KBM-7 (cell line): ENCODE results near the gene DPP6.
"Not testable (repeated sequence)": the region's sequence is repeated elsewhere in the genome, so short reads cannot be mapped to it uniquely, and the experiment has no call there.

Experiments
- DNase-seq: peaks from one replicate; pipeline ENCODE4 v3.0.0-alpha.2; 2015
- in situ Hi-C: fragments of 300-500 bp; cut with MboI; formaldehyde crosslinking; loops from 2 replicates; pipeline ENCODE4 v1.14.3; 2020; ENCODE audit warnings: low sequenced_read_pairs, low pct_unique_long_range_greater_than_20kb, mixed read lengths

DPP6 gene

DNA sequence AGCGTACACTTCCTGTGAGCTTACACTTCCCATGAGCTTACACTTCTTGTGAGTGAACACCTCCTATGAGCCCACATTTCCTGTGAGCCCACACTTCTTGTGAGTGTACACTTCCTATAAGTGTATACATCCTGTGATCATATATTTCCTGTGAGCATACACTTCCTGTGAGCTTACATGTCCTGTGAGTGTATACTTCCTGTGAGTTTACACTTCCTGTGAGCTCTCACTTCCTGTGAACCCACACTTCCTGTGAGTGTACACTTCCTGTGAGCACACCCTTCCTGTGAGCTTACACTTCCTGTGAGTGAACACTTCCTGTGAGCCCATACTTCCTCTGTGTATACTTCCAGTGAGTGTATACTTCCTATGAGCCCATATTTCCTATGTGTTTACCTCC lies 82.5 kb downstream of the DPP6 start:
- DNase-seq, in situ Hi-C loops: not testable (repeated sequence)

DNA sequence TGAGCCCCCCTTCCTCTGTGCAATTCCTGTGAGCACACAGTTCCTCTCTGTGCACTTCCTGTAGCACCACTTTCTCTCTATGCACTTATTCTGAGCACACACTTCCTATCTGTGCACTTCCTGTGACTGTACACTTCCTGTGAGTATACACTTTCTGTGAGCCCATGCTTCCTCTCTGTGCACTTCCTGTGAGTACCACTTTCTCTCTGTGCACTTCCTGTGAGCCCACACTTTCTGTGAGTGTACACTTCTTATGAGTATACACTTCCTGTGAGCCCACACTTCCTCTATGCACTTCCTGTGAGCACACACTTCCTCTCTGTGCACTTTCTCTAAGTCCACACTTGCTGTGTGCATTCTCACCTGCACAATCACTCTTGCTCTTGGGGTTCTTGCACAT lies 83.4 kb downstream of the DPP6 start:
- in situ Hi-C loops, DNase-seq: not testable (repeated sequence)

DNA sequence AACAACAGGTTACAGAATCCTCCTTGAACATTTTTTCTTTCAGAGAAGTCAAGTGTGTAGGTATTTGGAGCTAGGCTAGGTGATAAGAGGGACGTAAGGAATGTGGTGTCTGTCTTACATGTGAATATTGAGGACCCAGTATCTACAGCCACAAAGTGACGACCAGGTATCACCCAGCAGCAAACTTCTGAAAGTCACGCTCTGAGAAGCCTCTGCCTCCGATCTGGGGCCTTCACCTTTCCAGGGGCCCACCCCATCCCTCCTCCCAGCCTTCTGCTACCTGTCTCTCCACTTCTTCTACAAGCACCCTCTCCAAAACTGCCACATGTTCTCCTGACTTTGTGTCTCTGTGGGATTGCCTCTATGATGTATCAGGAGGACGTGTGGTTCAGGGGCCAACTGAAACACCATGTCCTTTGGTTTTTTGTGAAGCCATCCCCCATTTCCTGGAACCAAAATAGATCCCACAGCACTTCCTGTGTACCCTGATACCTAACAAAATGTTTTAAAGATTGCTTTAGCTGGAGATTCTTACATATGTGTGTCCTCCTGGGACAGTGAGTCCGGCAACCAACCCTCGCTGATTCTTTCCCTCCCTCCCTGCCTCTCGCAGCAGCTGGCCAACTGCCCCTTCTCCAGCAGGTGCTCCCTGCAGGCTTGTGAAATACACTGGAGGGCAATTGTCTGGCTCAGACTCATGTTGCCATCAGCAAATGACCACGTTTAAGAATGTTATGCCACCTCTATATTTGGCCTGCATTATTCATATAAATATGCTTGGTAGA lies 93.9 kb downstream of the DPP6 start:
- in situ Hi-C loops, DNase-seq: not testable (repeated sequence)

DNA sequence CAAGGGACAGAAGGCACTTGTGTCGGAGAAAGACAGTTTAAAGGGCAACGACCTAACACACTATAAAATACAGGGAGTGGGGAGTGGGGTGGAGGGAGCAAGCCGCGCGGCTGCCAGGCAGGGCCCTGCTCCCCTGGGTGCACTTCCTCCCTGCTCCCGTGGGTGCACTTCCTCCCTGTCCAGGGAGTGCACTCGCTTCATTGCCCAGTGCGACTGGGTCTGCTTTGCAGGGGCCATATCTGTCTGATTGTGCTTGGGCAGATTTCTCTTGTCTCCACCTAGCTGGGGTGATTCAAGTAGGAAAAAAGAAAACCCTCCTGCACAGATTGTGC lies 94.5 kb downstream of the DPP6 start:
- in situ Hi-C loops: not testable (repeated sequence)

GRCh38 chr7:154148791-154149516 lies 96.8 kb downstream of the DPP6 start:
- in situ Hi-C loops, DNase-seq: not testable (repeated sequence)

More for the DNA sequence above, 94.5 kb downstream of the DPP6 start:
- DNase-seq: not testable (repeated sequence)

- in situ Hi-C loops, DNase-seq: not testable (repeated sequence)
These were observed 98.5 kb downstream of the DPP6 start for GRCh38 chr7:154150656-154151055.

GRCh38 chr7:154151306-154151705 lies 99.1 kb downstream of the DPP6 start:
- DNase-seq, in situ Hi-C loops: not testable (repeated sequence)

- DNase-seq, in situ Hi-C loops: not testable (repeated sequence)
These were observed 103.7 kb downstream of the DPP6 start for GRCh38 chr7:154155928-154156327.

GRCh38 chr7:154162921-154163320 lies 110.7 kb downstream of the DPP6 start:
- DNase-seq, in situ Hi-C loops: not testable (repeated sequence)

DNA sequence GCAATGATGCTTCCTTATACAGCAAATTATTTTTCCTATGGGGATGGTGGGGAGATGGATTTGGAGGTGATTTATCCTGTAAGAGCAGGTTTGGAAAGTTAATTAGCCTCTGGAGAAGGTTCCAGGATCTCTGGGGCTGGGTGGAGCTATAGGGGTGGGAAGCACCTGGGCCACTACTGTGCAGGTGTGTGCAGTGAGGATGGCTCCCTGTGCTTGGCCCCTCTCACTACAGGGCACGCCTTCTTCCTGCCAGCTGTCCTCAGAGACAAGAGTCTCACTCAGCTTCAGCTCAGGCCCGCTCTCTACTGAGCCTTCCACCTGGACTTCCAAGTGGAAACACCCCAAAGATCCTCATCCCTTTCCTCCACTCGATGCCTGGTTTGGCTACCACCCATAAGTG lies 111.4 kb downstream of the DPP6 start:
- DNase-seq, in situ Hi-C loops: not testable (repeated sequence)

DNA sequence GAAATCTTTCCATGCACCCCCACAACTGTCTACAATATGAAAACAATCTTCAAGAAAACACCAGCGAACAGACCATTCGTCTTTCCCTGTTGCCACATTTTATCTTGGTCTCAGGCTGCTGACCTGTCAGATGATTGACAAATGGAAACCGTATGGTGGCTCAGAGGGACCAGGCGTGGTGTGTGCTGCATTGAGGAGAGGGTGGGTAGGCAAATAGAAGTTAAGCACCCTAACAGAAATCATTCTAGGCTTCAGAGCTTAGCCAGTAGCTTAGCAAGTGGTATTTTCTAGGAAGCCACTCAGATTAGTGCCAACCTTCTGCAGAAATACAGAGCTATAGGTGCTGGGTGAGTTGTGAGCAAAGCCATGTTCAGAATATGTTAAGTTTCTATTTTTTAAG lies 114.9 kb downstream of the DPP6 start:
- in situ Hi-C loops: no loop called here
- DNase-seq: no peak

DNA sequence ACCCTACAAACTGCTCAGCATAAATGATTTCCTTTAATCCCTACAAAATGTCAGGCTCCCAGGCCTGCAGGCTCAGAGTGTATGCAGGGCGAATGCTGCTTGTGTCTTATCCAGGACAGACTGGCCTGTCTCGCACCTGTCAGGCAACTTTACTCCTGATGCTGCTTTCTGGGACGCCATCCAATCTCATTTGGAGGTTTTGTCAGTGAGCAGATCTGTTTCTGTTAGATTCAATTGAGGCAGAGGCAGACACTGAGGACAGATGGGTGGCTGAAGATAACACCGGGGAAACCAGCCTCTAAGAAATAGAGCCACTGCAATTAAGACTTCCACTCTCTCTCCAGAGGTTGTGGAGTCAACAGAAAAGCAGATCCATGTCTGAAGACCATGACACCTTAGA lies 115.6 kb downstream of the DPP6 start:
- in situ Hi-C loops: no loop called here
- no peak for DNase-seq

DNA sequence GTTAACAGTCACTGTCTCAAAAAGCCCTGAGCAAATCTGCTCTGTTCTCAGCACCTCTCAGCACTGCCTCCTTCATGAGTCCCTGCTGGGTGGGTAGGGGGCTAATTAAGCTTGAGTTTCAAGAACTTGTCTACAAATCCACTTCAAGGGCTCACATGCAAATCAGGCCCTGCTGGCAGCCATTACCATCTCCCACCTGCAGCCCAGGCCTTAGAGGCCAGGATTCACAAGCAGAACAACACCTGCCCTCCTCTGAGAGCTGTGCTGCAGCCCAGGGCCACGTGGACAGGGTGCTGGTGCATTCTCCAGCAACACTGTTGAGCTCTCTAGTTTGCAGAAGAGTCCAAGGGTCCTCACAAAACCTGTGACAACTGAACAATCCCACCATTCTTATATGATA lies 119.2 kb downstream of the DPP6 start:
- in situ Hi-C loops: no loop called here
- DNase-seq: no peak

GRCh38 chr7:154172236-154172635 lies 120.0 kb downstream of the DPP6 start:
- no peak for DNase-seq
- in situ Hi-C loops: no loop called here

DNA sequence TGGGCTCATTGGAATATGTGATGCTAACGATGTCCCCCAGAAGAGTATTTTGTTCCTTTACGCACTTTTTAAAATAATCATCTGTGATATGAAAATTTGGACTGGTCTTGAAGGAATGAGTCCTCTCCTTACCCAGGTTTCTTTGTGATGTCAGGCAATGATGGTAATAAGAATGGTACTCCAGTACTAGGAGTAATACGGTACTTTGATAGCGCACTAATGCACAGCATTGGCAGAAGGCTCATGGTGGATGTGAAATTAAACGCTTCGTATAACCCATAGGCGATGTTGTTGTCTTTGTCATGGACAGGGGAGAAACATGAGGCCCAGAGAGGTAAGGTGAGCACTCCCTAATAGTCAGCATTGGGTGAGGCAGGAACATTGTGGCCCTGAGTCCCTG lies 125.4 kb downstream of the DPP6 start:
- in situ Hi-C loops: no loop called here
- no peak for DNase-seq

- in situ Hi-C loops: no loop called here
- DNase-seq: no peak
These were observed 126.7 kb downstream of the DPP6 start for GRCh38 chr7:154178895-154179294.

DNA sequence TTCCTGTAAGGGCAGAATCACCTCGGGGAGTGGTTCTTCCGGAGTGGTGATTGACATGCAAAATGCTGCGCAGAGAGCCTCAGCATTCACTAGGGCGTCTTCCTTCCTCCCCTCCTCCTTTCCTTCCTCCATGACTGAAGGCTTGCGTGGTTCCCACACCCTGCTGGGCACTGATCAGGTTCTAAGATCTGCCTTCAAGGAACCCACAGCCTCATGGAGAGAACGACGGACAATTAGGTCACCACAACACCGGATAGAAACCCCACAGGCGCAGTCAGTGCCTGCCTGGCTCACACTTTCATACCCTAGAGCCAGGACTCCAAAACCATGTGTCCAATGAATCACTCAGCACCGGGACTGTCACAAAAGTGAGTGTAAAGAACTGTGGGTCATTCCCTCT lies 131.3 kb downstream of the DPP6 start:
- no peak for DNase-seq
- in situ Hi-C loops: no loop called here

- DNase-seq: no peak
- in situ Hi-C loops: no loop called here
These were observed 131.7 kb downstream of the DPP6 start for GRCh38 chr7:154183946-154184345.

DNA sequence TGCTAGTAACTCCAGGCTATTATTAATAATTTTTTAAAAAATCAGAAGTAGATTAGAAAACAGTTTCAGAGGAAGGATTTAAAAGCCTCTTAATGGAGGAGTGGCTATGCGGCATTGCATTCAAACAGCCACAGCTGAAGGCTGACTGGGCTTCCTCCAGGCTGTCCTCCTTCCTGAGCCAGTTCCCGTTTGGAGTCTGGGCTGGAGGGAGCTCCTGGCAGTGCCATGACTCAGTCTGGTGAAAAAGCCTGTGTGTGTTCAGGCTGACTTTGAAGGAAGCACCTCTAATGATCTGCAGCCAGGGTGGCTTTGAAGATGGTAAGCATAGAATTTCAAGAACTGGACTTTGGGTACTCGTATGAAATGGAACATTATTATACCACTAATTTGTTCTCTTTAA lies 134.6 kb downstream of the DPP6 start:
- in situ Hi-C loops: no loop called here
- DNase-seq: no peak

DNA sequence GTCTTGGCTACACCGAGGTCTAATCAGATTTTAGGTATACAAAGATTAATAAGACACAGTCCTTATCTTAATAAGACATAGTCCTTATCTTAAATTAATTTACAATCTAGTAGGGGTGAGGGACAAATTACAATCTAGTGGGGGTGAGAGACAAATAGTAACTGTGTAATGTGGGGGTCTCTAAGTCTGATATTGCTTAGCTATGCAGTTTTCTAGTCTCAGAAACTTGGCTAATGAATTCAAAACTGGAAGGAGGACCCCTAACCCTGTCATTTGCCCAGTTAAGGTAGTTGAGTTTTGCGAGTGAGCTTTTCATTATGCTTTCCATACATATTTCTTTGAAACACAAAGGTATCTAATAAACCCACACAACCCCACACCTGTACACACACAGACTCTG lies 136.1 kb downstream of the DPP6 start:
- DNase-seq: no peak
- in situ Hi-C loops: no loop called here

DNA sequence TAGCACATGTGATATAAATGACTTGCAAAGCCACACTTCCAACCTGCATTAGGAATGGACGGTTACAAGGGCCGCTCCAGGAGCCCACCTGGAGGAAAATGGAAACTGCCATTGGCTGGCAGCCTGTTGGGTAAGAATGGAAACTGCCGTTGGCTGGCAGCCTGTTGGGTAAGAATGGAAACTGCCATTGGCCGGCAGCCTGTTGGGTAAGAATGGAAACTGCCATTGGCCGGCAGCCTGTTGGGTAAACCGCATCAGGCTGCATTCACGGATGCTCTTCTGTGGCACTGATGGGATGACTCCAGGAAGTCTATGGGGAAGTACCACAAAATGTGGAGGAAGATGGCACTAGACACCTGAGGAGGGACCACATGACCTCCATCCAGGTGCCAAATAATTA lies 143.1 kb downstream of the DPP6 start:
- in situ Hi-C loops: no loop called here
- DNase-seq: no peak
